ENCODE measurements around the gene STARD9.
A peak's percentile ranks its signal among the peaks of the same experiment; 100 is the strongest.
"Not testable (repeated sequence)": the region's sequence is repeated elsewhere in the genome, so short reads cannot be mapped to it uniquely, and the experiment has no call there.

Gene STARD9

GRCh38 chr15:42741710-42742109 lies 166.3 kb downstream of the STARD9 start:
- Histone ChIP-seq H3K27ac (ENCODE audit: low read depth, low read length) (no peak overlapping the region), H3K36me3 (ENCODE audit: insufficient read depth, low read length) (peaks cover 10% of the 10 kb centered on the region), H3K9me3 (ENCODE audit: insufficient read depth, low read depth, low read length) (no peaks in the 10 kb centered on the region), H3K4me1 (ENCODE audit: insufficient read depth, low read length) (no peaks in the 10 kb centered on the region; the same call in 1 of the 2 replicates), H3K9ac (ENCODE audit: low read depth, low read length) (no peak overlapping the region), H3K27me3 (ENCODE audit: insufficient read depth, low read length) (no peaks in the 10 kb centered on the region), H3K4me3 (ENCODE audit: low read length) (no peak overlapping the region)
- WGBS, result 98% methylated on average over 2 of the region's 2 CpGs

GRCh38 chr15:42742149-42742548 lies 166.7 kb downstream of the STARD9 start:
- Histone ChIP-seq H3K27me3 (ENCODE audit: insufficient read depth, low read length) (no peaks in the 10 kb centered on the region), H3K9ac (ENCODE audit: low read depth, low read length) (no peak overlapping the region), H3K4me1 (ENCODE audit: insufficient read depth, low read length) (no peaks in the 10 kb centered on the region; the same call in 1 of the 2 replicates), H3K9me3 (ENCODE audit: insufficient read depth, low read depth, low read length) (no peaks in the 10 kb centered on the region), H3K27ac (ENCODE audit: low read depth, low read length) (no peak overlapping the region), H3K4me3 (ENCODE audit: low read length) (no peak overlapping the region), H3K36me3 (ENCODE audit: insufficient read depth, low read length) (peaks cover 10% of the 10 kb centered on the region)
- 98% methylated on average over 4 of the region's 4 CpGs for WGBS

GRCh38 chr15:42744195-42744594 lies 168.8 kb downstream of the STARD9 start:
- peaks cover 10% of the 10 kb centered on the region for H3K36me3 ChIP-seq (ENCODE audit: insufficient read depth, low read length)
- no peak overlapping the region for H3K9ac ChIP-seq (ENCODE audit: low read depth, low read length)
- no peaks in the 10 kb centered on the region for H3K27me3 ChIP-seq (ENCODE audit: insufficient read depth, low read length)
- no CpG with 5 or more reads among the region's 1 CpG for WGBS
- H3K4me3 ChIP-seq (ENCODE audit: low read length), result no peak overlapping the region
- no peaks in the 10 kb centered on the region for H3K4me1 ChIP-seq (ENCODE audit: insufficient read depth, low read length)
- H3K9me3 ChIP-seq (ENCODE audit: insufficient read depth, low read depth, low read length), result no peaks in the 10 kb centered on the region
- H3K27ac ChIP-seq (ENCODE audit: low read depth, low read length), result no peak overlapping the region

GRCh38 chr15:42749266-42749665 lies 173.9 kb downstream of the STARD9 start:
- no peaks in the 10 kb centered on the region for H3K9me3 ChIP-seq (ENCODE audit: insufficient read depth, low read depth, low read length)
- no peak overlapping the region for H3K27ac ChIP-seq (ENCODE audit: low read depth, low read length)
- H3K27me3 ChIP-seq (ENCODE audit: insufficient read depth, low read length), result no peaks in the 10 kb centered on the region
- no peak overlapping the region for H3K4me3 ChIP-seq (ENCODE audit: low read length)
- H3K9ac ChIP-seq (ENCODE audit: low read depth, low read length), result no peak overlapping the region
- peaks cover 26% of the 10 kb centered on the region for H3K36me3 ChIP-seq (ENCODE audit: insufficient read depth, low read length)
- no peaks in the 10 kb centered on the region for H3K4me1 ChIP-seq (ENCODE audit: insufficient read depth, low read length)
- 82% methylated on average over 1 of the region's 1 CpG for WGBS

DNA sequence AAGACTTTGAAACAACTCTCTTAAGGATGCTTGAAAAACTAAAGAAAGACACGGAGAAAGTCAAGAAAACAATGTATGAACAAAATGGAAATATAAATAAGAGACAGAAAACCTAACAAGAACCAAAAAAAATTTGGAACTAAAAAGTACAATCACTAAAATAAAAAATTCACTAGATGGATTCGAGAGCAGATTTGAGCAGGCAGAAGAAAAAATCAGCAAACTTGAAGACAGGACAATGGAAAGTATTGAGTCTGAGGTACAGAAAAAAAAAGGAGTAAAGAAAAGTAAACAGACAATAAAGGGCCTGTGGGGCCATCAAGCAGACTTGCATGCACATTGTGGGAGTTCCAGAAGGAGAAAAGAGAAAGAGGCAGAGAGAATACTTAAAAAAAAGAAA lies 174.9 kb downstream of the STARD9 start:
- no peaks in the 10 kb centered on the region for H3K27me3 ChIP-seq (ENCODE audit: insufficient read depth, low read length)
- peaks cover 23% of the 10 kb centered on the region for H3K36me3 ChIP-seq (ENCODE audit: insufficient read depth, low read length)
- no peak overlapping the region for H3K27ac ChIP-seq (ENCODE audit: low read depth, low read length)
- no peak overlapping the region for H3K4me3 ChIP-seq (ENCODE audit: low read length)
- WGBS, result 88% methylated on average over 1 of the region's 2 CpGs
- H3K4me1 ChIP-seq (ENCODE audit: insufficient read depth, low read length), result no peaks in the 10 kb centered on the region
- no peaks in the 10 kb centered on the region for H3K9me3 ChIP-seq (ENCODE audit: insufficient read depth, low read depth, low read length)
- no peak overlapping the region for H3K9ac ChIP-seq (ENCODE audit: low read depth, low read length)

DNA sequence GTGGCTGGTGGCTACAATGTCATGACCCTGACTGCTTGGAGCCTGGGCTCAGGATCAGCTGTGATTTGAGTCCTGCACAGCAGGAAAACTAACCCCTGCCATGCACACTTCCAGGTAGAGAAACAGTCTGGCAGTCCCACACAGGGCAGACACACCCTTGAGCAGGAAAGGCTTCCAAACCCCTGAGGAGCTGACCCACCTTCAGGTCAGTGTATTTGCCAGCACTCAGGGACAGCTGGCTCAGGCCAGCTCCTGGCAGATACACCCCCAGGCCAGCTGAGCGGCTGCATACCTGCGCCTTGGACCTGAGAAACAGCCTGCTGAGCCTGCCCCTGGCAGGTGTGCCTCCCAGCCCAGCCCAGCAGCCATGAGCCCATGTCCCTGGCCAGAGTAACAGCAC lies 183.7 kb downstream of the STARD9 start:
- H3K27ac ChIP-seq (ENCODE audit: low read depth, low read length), result no peak overlapping the region
- peaks cover 10% of the 10 kb centered on the region; the same call in 1 of the 2 replicates for H3K9me3 ChIP-seq (ENCODE audit: insufficient read depth, low read depth, low read length)
- H3K4me3 ChIP-seq (ENCODE audit: low read length), result no peak overlapping the region
- H3K36me3 ChIP-seq (ENCODE audit: insufficient read depth, low read length), result no peaks in the 10 kb centered on the region
- 91% methylated on average over 2 of the region's 2 CpGs for WGBS
- H3K4me1 ChIP-seq (ENCODE audit: insufficient read depth, low read length), result no peaks in the 10 kb centered on the region
- no peak overlapping the region for H3K9ac ChIP-seq (ENCODE audit: low read depth, low read length)
- no peaks in the 10 kb centered on the region for H3K27me3 ChIP-seq (ENCODE audit: insufficient read depth, low read length)

- H3K9me3 ChIP-seq (ENCODE audit: insufficient read depth, low read depth, low read length), result peaks cover 10% of the 10 kb centered on the region; the same call in 1 of the 2 replicates
- H3K4me3 ChIP-seq (ENCODE audit: low read length), result no peak overlapping the region
- no peaks in the 10 kb centered on the region for H3K36me3 ChIP-seq (ENCODE audit: insufficient read depth, low read length)
- H3K4me1 ChIP-seq (ENCODE audit: insufficient read depth, low read length), result 0 out of 2 replicates have a peak, but pooled peaks cover 5% of the 10 kb centered on the region
- H3K27me3 ChIP-seq (ENCODE audit: insufficient read depth, low read length), result no peaks in the 10 kb centered on the region
- 85% methylated on average over 1 of the region's 1 CpG for WGBS
- H3K27ac ChIP-seq (ENCODE audit: low read depth, low read length), result no peak overlapping the region
- H3K9ac ChIP-seq (ENCODE audit: low read depth, low read length), result no peak overlapping the region
These were observed 185.4 kb downstream of the STARD9 start for GRCh38 chr15:42760759-42761158.

DNA sequence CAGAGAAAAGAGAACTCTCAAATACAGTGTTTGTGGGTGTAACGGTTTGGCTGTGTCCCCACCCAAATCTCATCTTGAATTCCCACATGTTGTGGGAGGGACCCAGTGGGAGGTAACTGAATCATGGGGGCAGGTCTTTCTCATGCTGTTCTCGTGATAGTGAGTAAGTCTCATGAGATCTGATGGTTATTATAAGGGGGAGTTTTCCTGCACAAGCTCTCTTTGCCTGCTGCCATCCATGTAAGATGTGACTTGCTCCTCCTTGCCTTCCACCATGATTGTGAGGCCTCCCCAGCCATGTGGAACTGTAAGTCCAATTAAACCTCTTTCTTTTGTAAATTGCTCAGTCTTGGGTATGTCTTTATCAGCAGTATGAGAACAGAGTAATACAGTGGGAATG lies 186.4 kb downstream of the STARD9 start:
- not testable (repeated sequence) for H3K9ac ChIP-seq (ENCODE audit: low read depth, low read length); H3K4me3 ChIP-seq (ENCODE audit: low read length); H3K4me1 ChIP-seq (ENCODE audit: insufficient read depth, low read length); H3K36me3 ChIP-seq (ENCODE audit: insufficient read depth, low read length); H3K27me3 ChIP-seq (ENCODE audit: insufficient read depth, low read length); H3K27ac ChIP-seq (ENCODE audit: low read depth, low read length)
- peaks cover 10% of the 10 kb centered on the region; the same call in 1 of the 2 replicates for H3K9me3 ChIP-seq (ENCODE audit: insufficient read depth, low read depth, low read length)
- 92% methylated on average over 2 of the region's 2 CpGs for WGBS

DNA sequence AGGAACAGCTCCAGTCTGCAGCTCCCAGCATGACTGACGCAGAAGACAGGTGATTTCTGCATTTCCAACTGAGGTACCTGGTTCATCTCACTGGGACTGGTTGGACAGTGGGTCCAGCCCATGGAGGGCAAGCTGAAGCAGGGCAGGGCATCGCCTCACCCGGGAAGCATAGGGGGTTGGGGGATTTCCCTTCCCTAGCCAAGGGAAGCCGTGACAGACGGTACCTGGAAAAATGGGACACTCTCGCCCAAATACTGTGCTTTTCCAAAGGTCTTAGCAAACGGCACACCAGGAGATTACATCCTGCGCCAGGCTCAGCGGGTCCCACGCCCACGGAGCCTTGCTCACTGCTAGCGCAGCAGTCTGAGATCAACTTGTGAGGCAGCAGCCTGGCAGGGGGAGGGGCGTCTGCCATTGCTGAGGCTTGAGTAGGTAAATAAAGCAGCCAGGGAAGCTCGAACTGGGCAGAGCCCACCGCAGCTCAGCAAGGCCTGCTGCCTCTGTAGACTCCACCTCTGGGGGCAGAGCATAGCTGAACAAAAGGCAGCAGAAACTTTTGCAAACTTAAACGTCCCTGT lies 188.8 kb downstream of the STARD9 start:
- peak overlapping the region; percentile 33 for H3K4me3 ChIP-seq (ENCODE audit: low read length)
- H3K9me3 ChIP-seq (ENCODE audit: insufficient read depth, low read depth, low read length), result peaks cover 10% of the 10 kb centered on the region; the same call in 1 of the 2 replicates
- H3K4me1 ChIP-seq (ENCODE audit: insufficient read depth, low read length); H3K9ac ChIP-seq (ENCODE audit: low read depth, low read length); H3K27me3 ChIP-seq (ENCODE audit: insufficient read depth, low read length); H3K36me3 ChIP-seq (ENCODE audit: insufficient read depth, low read length): not testable (repeated sequence)
- H3K27ac ChIP-seq (ENCODE audit: low read depth, low read length), result peak overlapping the region; percentile 11; the same call in 1 of the 2 replicates
- WGBS, result 53% methylated on average over 16 of the region's 16 CpGs

GRCh38 chr15:42766109-42766508 lies 190.7 kb downstream of the STARD9 start:
- not testable (repeated sequence) for H3K27me3 ChIP-seq (ENCODE audit: insufficient read depth, low read length); H3K9ac ChIP-seq (ENCODE audit: low read depth, low read length); H3K9me3 ChIP-seq (ENCODE audit: insufficient read depth, low read depth, low read length); H3K27ac ChIP-seq (ENCODE audit: low read depth, low read length); H3K4me1 ChIP-seq (ENCODE audit: insufficient read depth, low read length); H3K4me3 ChIP-seq (ENCODE audit: low read length); H3K36me3 ChIP-seq (ENCODE audit: insufficient read depth, low read length)
- WGBS, result 95% methylated on average over 2 of the region's 4 CpGs

All from HUES64 (cell line).